ENCODE data around the gene MSL3B.

MSL3B gene

DNA sequence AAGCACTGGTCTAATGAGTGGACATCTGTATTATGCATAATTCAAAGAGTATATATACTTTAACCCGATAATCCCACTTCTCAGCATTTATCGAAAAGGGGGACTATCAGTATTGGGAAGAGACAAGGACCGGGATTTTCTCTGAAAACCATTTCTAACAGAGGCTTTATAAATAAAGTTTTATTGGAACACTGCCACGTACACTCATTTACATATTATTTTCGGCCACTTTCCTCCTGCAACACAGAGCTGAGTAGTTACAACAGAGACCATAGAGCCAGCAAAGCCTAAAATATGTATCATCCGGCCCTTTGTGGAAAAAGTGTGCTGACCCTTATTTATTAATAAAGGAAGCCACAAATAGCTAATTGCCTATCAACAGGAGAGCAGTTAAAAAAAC lies 17.0 kb downstream of the MSL3B start:
- H3K4me1 Mint-ChIP-seq (ENCODE audit: low read depth) = peaks cover 16% of the 10 kb centered on the region
- no peak overlapping the region for H3K27ac Mint-ChIP-seq
- no peak overlapping the region for H3K4me3 Mint-ChIP-seq
- peaks cover 7% of the 10 kb centered on the region for H3K27me3 Mint-ChIP-seq (ENCODE audit: low read depth)
- H3K36me3 Mint-ChIP-seq (ENCODE audit: low read depth) = peaks cover 79% of the 10 kb centered on the region
- CTCF ChIA-PET = no interaction called here
- intact Hi-C loops (cut with micrococcal nuclease) = loop anchor here (5.0 to 10.0 kb wide), 5 partner anchors 434 to 1154 kb away; partner anchors contain the start of genes DGKD and GIGYF2
- no peak for DNase-seq
- H3K9me3 Mint-ChIP-seq = no peaks in the 10 kb centered on the region

GRCh38 chr2:233850745-233851144 lies 17.4 kb downstream of the MSL3B start:
- Mint-ChIP-seq H3K27ac (no peak overlapping the region), H3K9me3 (no peaks in the 10 kb centered on the region), H3K4me1 (ENCODE audit: low read depth) (peaks cover 16% of the 10 kb centered on the region), H3K4me3 (no peak overlapping the region), H3K27me3 (ENCODE audit: low read depth) (peaks cover 7% of the 10 kb centered on the region), H3K36me3 (ENCODE audit: low read depth) (peaks cover 81% of the 10 kb centered on the region)
- CTCF ChIA-PET = no interaction called here
- intact Hi-C loops (cut with micrococcal nuclease) = loop anchor here (5.0 to 10.0 kb wide), 5 partner anchors 433 to 1153 kb away; partner anchors contain the start of genes DGKD and GIGYF2
- DNase-seq = no peak

DNA sequence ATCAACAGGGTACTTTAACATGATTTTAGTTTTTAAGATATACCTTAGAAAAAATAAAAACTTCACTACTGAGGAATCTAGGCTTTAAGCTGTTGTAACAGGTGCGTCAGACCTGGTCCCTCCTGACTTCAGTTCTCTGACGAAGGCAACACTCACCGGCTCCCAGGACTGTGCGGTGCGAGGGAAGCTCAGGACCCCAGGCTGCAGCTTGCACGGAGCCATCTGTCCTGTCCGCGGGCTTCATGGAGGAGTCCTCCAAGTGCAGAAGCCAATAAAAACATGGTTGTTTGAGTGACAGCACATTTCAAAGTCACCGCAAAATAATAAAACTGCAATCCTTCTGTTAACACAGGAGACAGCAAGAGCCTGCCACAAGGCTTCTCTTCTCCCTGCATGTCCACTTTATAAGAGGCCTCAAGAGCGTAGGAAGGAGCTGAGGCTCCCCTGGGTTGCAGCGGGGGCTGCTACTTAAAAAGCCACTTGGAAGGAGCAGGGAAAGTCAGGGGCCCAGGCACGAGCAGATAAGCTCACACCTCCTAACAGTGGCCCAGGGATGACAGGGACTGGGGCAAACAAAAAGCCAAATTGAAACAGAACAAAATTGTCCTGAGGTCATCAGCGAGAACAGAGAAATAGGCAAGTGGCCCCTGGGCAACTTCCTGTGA lies 18.4 kb downstream of the MSL3B start:
- intact Hi-C loops (cut with micrococcal nuclease) = loop anchor here (5.0 to 10.0 kb wide), 5 partner anchors 432 to 1152 kb away; partner anchors contain the start of genes DGKD and GIGYF2
- Mint-ChIP-seq H3K4me3 (no peak overlapping the region), H3K9me3 (no peaks in the 10 kb centered on the region), H3K36me3 (ENCODE audit: low read depth) (peaks cover 90% of the 10 kb centered on the region), H3K27me3 (ENCODE audit: low read depth) (peaks cover 7% of the 10 kb centered on the region), H3K4me1 (ENCODE audit: low read depth) (peaks cover 10% of the 10 kb centered on the region), H3K27ac (no peak overlapping the region)
- CTCF ChIA-PET = no interaction called here
- no peak for DNase-seq

- Mint-ChIP-seq H3K9me3 (no peaks in the 10 kb centered on the region), H3K36me3 (ENCODE audit: low read depth) (peaks cover 93% of the 10 kb centered on the region), H3K4me3 (no peak overlapping the region), H3K4me1 (ENCODE audit: low read depth) (peaks cover 8% of the 10 kb centered on the region), H3K27me3 (ENCODE audit: low read depth) (peaks cover 4% of the 10 kb centered on the region), H3K27ac (no peak overlapping the region)
- CTCF ChIA-PET = no interaction called here
- no peak for DNase-seq
- intact Hi-C loops (cut with micrococcal nuclease) = no loop called here
These were observed 19.9 kb downstream of the MSL3B start for GRCh38 chr2:233848276-233848675.

DNA sequence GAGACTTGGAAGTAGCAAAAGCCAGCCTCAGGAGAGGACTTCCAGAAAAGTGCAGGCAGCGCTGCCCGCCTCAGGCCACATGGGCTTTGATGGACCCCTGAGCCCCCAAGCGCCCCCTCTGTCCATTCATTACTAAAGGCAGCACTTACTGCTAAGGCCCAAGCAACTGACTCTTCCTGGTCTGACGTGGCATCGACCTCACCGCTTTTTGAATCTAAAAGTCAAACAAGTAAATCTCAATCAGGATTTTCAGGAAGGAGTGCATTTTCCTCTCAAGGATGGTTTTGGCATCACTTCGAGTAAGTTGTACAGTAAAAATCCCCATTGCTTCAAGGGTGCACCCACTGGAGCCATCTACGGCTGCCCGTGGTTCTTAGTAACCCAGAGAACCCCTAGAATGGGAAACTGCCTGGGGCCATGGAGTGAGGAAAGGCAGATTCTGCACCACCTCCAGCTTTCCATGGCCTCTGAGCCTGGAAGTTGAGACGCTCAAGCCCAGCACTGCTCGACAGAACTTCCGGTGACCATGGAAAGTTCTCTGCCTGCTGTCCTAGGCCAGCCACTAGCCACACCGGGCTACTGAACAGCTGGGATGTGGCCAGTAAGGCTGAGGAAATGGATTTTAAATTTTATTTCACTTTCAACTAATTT lies 20.8 kb downstream of the MSL3B start:
- intact Hi-C loops (cut with micrococcal nuclease) = no loop called here
- no peak overlapping the region for H3K4me3 Mint-ChIP-seq
- H3K27me3 Mint-ChIP-seq (ENCODE audit: low read depth) = no peaks in the 10 kb centered on the region
- H3K36me3 Mint-ChIP-seq (ENCODE audit: low read depth) = peaks cover 93% of the 10 kb centered on the region
- H3K4me1 Mint-ChIP-seq (ENCODE audit: low read depth) = peaks cover 2% of the 10 kb centered on the region
- CTCF ChIA-PET = interaction anchor here (0.9 kb wide), 1 partner anchor 12 kb away, joined by 3 read pairs; no protein-coding TSS in a partner anchor
- no peak for DNase-seq
- no peak overlapping the region for H3K27ac Mint-ChIP-seq
- H3K9me3 Mint-ChIP-seq = no peaks in the 10 kb centered on the region

GRCh38 chr2:233846387-233847247 lies 21.6 kb downstream of the MSL3B start:
- H3K4me3 Mint-ChIP-seq = no peak overlapping the region
- CTCF ChIA-PET = interaction anchor here (0.9 kb wide), 1 partner anchor 12 kb away, joined by 3 read pairs; no protein-coding TSS in a partner anchor
- H3K36me3 Mint-ChIP-seq (ENCODE audit: low read depth) = peaks cover 93% of the 10 kb centered on the region
- DNase-seq = no peak
- H3K9me3 Mint-ChIP-seq = no peaks in the 10 kb centered on the region
- no peaks in the 10 kb centered on the region for H3K4me1 Mint-ChIP-seq (ENCODE audit: low read depth)
- no peaks in the 10 kb centered on the region for H3K27me3 Mint-ChIP-seq (ENCODE audit: low read depth)
- intact Hi-C loops (cut with micrococcal nuclease) = no loop called here
- no peak overlapping the region for H3K27ac Mint-ChIP-seq

GRCh38 chr2:233845301-233846060 lies 22.7 kb downstream of the MSL3B start:
- no peaks in the 10 kb centered on the region for H3K27me3 Mint-ChIP-seq (ENCODE audit: low read depth)
- peaks cover under 1% of the 10 kb centered on the region for H3K4me1 Mint-ChIP-seq (ENCODE audit: low read depth)
- DNase-seq = no peak
- CTCF ChIA-PET = interaction anchor here (0.6 kb wide), 1 partner anchor 538 kb away, joined by 4 read pairs; the partner anchor contains the start of gene SAG
- H3K9me3 Mint-ChIP-seq = no peaks in the 10 kb centered on the region
- H3K27ac Mint-ChIP-seq = no peak overlapping the region
- H3K4me3 Mint-ChIP-seq = no peak overlapping the region
- H3K36me3 Mint-ChIP-seq (ENCODE audit: low read depth) = peaks cover 94% of the 10 kb centered on the region
- intact Hi-C loops (cut with micrococcal nuclease) = no loop called here

GRCh38 chr2:233844836-233845235 lies 23.4 kb downstream of the MSL3B start:
- CTCF ChIA-PET = no interaction called here
- Mint-ChIP-seq H3K36me3 (ENCODE audit: low read depth) (peaks cover 96% of the 10 kb centered on the region), H3K27me3 (ENCODE audit: low read depth) (no peaks in the 10 kb centered on the region), H3K27ac (no peak overlapping the region), H3K9me3 (no peaks in the 10 kb centered on the region), H3K4me3 (no peak overlapping the region), H3K4me1 (ENCODE audit: low read depth) (peaks cover 4% of the 10 kb centered on the region)
- intact Hi-C loops (cut with micrococcal nuclease) = no loop called here
- no peak for DNase-seq

GRCh38 chr2:233844064-233844807 lies 23.9 kb downstream of the MSL3B start:
- Mint-ChIP-seq H3K36me3 (ENCODE audit: low read depth) (peaks cover 96% of the 10 kb centered on the region), H3K4me3 (no peak overlapping the region), H3K4me1 (ENCODE audit: low read depth) (peaks cover 4% of the 10 kb centered on the region), H3K27ac (no peak overlapping the region), H3K27me3 (ENCODE audit: low read depth) (no peaks in the 10 kb centered on the region), H3K9me3 (no peaks in the 10 kb centered on the region)
- intact Hi-C loops (cut with micrococcal nuclease) = no loop called here
- CTCF ChIA-PET = no interaction called here
- DNase-seq = no peak

GRCh38 chr2:233841183-233841582 lies 27.0 kb downstream of the MSL3B start:
- Mint-ChIP-seq H3K4me3 (no peak overlapping the region), H3K9me3 (no peaks in the 10 kb centered on the region), H3K36me3 (ENCODE audit: low read depth) (peaks cover 97% of the 10 kb centered on the region), H3K27ac (peak overlapping the region; percentile 65), H3K4me1 (ENCODE audit: low read depth) (peaks cover 10% of the 10 kb centered on the region), H3K27me3 (ENCODE audit: low read depth) (no peaks in the 10 kb centered on the region)
- intact Hi-C loops (cut with micrococcal nuclease) = no loop called here
- DNase-seq = no peak
- CTCF ChIA-PET = no interaction called here

DNA sequence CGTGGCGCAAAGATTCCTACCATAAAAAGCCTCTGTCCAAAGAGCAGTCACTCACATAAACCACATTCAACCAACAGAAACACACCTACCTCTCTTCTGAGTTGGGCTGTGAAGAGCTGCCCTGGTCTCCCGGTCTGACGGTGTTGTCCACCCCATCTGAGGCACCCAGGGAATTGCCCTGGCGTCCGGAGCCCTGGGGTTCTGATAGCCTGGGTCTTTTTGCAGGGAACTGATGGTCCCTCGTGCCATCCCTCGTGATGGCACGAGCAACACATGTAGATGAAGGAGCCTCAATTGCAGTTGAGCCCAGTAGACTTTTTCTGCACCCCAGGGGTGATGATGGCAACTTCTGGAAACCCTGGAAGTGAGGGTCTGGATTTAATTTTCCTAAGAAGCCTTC lies 27.7 kb downstream of the MSL3B start:
- H3K36me3 Mint-ChIP-seq (ENCODE audit: low read depth) = peaks cover 99% of the 10 kb centered on the region
- DNase-seq = no peak
- no peak overlapping the region for H3K4me3 Mint-ChIP-seq
- intact Hi-C loops (cut with micrococcal nuclease) = no loop called here
- CTCF ChIA-PET = no interaction called here
- H3K4me1 Mint-ChIP-seq (ENCODE audit: low read depth) = peaks cover 10% of the 10 kb centered on the region
- H3K27ac Mint-ChIP-seq = no peak overlapping the region
- H3K9me3 Mint-ChIP-seq = no peaks in the 10 kb centered on the region
- H3K27me3 Mint-ChIP-seq (ENCODE audit: low read depth) = no peaks in the 10 kb centered on the region

Data from activated naive CD4-positive, alpha-beta T cell treated with anti-CD3 and anti-CD28 coated beads for 36 hours (primary cell).